ENCODE data around the gene GZMM.

GZMM gene

DNA sequence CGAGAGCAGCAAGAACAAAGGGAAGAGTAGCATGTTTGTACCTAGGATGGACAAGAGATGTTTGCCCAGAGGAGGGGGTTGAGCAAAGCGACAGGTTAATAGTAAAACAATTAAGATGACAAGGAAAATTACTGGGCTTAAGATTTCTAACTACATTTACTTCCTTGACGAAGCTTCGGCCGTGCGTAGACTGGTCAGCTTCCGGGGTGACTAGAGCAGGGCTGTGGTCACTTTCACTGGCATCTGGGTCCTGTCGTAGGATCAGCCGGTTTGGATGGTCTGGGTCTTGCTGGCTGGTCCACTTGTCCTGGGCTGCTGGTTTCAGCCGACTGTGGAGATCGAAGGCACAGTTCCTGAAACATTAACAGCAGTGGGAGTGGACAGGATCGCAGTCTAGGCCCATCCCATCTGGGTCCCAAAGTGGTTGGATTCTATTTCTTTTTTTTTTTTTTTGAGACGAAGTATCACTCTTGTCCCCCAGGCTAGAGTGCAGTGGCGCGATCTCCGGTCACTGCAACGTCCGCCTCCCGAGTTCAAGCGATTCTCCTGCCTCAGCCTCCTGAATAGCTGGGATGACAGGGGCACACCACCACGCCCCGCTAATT is 23.5 kb downstream of the GZMM start:
- DNase-seq: no peak

DNA sequence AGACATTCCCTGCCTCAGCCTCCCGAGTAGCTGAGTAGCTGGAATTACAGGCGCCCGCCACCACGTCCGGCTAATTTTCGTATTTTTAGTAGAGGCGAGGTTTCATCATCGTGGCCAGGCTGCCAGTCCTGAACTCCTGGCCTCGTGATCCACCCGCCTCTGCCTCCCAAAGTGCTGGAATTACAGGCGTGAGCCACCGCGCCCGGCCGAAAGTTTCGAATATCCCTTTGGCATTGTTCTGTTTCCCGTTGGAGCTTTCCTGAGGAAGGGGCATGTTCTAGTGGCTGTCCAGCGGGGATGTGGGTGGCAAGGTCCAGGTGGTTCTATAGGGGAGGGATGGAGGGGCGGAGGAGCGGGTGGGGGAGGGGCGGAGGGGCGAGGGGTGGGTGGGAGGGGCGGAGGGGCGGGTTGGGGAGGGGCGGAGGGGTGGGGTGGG is 26.4 kb downstream of the GZMM start:
- DNase-seq: no peak

DNA sequence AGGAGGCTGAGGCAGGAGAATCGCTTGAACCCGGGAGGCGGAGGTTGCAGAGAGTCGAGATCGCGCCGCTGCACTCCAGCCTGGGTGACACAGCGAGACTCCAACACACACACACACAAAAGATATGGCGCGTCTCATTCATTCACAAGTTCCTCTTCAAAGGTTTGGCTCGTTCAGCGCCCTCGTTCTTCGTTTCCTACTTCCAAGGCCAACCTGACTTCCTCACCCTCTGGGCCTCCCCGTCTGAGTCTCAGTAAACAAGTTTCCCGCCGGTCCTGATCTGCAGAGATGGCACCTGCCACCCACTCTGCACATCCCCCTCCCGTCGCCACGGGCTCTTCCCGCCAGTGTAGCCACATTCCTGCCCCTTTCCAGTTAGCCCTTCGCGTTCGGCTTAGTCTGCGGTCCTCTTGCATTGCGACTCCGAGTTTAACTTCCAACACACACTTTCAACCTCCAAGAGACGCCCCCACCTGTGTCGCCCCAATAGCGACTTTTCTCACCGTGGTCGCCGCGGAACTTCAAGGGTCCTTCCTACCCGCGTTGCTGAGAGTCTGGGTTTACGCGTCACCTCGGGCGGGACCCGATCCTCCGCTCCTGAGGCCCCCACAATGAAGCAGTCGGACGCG is 27.2 kb downstream of the GZMM start:
- DNase-seq: no peak

DNA sequence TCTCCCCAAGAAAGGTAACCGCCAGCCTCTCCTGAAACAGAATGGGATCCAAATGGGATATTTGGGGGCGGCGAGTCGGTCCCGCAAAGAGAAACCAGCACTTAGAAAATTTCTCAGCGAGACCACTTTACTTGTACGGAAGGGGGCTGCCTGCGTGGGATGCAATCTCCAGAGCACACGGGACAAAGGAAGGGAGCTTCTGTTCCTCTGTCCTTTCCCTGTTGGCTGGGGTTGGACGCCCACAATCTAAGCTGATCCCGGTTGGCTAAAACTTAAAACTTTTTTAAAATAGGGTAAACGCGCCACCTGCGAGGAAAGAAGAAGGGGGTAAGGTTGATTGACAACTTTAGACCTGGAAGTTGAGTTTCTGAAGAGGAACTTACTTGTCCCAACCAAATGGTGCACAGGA is 27.7 kb downstream of the GZMM start:
- no peak for DNase-seq

DNA sequence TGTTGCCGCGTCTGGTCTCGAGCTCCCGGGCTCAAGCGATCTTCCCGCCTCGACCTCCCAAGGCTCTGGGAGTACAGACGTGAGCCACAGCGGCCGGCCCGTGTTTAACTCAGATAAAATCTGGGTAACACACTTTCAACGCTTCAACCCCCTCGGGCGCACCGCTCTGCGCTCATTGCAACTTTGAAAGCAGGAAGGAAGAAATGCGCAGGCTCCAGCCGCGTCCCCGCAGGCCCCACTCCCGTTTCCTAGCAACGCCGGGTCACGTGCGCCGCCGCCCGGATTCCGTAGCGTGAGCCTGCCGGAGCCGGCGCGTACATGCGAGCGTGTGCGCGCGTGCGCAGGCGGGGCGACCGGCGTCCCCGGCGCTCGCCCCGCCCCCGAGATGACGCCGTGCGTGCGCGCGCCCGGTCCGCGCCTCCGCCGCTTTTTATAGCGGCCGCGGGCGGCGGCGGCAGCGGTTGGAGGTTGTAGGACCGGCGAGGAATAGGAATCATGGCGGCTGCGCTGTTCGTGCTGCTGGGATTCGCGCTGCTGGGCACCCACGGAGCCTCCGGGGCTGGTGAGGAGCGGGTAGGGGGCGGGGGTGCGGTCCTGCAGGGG is 28.4 kb downstream of the GZMM start, which contains the start of gene BSG:
BSG (plus strand) TSS at position 457 of the 603 bp plus-strand sequence; CDS start at position 496, 39 bp downstream.
- peak; percentile 97 for DNase-seq

DNA sequence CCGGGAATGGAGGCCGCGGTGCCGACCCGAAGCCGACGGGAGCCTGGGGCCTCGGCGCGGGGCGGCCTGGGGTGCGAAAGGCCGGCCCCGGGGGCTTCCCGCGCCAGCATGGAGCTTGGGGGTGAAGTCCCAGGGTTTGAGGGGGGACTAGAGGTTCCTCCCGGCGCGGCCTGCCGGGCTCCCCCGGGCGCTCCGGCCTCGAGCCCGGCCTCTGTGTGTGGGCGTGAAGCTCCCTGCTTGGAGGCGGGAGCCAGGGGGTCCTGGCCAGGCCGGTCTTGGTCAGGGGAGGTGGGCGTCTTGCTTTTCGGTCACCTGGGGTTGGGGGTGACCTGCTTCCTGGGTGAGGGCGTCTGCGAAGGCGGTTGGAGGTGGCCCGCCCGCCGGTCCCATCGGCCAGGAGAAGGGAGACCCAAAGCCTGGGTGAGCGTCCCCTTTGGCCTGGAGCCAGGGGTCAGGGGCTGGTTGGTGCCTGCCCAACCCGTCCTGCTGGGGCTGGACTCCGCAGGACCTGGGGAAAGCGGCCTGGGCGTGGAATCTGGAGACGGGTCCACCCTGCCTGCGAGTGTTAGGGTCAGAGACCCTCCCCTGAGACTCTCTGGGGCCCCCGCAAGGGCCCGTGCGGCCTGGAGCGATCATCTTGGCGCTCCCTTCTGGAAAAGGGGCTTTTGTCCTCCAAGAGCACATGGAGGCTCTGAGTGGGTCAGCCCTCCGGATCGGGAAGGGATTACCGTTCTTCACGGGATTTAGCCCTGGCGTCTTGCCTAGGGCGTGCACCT is 29.1 kb downstream of the GZMM start:
- DNase-seq: peak; percentile 50

DNA sequence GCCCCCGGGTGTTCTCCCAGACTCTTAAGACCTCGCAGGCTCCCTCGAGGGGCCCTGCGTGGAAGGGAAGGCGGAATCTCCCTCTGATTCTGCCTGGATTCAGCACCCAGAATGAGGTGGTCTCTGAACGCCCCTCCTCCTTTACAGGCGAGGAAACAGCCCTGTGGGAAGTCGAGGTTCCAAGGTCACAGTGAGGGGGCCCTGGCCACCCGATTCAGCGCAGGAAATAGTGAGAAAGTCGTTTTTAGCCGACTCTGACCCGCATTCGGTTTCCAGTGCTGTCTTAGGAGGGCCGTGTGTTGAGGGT is 29.6 kb downstream of the GZMM start:
- DNase-seq: no peak

DNA sequence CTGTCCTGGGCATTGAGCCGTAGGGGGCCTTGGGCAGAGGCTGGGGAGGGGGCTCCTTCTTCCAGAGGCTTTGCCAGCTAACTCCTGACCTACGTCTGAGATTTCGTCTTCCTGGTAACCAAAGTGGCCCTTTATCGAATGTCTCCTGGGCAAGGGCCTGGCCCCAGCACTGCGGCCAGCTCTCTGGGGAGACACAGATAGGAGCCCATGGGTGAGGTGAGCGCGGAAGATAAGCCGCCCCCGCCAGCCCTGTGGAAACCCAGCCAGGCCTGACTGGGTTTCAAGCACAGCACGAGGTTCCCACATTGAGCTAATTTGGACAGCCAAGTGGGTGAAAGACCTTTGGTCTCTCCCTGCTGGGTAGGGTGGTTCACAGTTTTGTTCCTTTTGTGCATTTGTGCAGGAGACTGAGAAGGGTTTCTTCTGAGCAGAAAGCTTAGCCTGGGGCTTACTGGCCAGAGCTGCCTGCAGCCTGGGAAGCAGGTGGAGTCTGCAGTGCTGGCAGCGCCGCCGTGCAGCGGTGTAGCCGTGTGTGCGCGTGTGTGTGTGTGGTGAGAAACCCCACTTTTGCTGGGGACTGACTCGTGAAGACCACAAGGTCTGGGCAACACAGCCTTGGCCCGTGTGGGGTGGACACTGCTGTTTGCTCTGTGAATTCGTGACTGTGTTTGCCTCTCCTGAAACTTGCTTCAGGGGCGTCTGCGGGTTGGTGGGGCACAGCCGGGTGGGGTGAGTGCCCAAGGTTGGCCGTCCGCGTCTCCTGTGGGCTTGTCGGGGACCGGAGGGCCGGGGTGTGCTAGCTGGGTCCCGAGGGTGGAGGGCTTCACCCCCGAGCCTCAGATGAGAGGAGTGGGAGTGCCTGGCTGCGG is 31.0 kb downstream of the GZMM start:
- DNase-seq: no peak

DNA sequence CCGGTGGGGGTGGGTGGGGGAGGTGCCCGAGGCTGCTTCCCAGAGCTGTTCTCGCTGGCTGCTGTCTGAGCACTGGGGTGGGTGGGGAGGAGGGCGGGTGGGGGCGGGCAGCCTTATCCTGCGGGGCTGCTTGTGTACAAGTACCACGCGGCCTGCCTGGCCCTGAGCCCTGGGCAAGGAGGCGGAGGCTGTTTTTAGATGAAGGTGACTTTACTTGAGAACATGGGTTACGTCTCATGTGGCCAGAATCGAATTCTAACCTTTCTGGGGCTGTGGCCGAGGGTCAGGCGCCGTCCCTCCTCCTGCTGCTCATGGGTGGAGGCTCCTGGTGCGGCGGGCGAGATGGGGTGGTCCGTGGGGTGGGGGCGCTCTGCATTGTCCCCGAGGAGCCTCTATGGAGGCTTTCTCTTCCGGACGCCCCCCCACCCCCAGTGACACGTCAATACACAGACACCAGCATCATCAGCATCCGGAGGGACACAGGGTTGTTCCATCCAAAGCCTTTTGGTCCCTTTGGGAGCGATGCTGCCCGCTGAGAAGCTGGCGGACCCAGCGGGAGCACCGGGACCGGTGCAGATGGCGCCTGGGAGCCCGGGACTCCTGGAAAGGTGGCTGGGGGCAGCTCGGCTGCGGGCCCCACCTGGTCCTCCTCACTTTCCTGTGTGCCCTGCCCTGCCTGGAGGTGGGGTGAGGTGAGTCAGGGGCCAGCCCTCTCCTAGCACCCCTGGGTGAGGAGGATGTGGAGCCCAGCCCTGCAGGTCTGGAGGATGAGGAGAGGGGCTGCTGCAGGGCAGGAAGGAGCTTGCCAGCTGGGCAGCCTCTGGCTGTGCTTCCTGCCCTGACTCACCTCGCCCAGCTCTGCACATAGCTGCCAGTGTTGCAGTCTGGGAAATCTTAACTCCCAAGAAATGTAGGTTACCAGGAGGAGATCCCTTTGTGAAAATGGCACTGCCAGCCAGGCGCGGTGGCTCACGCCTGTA is 32.0 kb downstream of the GZMM start:
- DNase-seq: peak; percentile 56

DNA sequence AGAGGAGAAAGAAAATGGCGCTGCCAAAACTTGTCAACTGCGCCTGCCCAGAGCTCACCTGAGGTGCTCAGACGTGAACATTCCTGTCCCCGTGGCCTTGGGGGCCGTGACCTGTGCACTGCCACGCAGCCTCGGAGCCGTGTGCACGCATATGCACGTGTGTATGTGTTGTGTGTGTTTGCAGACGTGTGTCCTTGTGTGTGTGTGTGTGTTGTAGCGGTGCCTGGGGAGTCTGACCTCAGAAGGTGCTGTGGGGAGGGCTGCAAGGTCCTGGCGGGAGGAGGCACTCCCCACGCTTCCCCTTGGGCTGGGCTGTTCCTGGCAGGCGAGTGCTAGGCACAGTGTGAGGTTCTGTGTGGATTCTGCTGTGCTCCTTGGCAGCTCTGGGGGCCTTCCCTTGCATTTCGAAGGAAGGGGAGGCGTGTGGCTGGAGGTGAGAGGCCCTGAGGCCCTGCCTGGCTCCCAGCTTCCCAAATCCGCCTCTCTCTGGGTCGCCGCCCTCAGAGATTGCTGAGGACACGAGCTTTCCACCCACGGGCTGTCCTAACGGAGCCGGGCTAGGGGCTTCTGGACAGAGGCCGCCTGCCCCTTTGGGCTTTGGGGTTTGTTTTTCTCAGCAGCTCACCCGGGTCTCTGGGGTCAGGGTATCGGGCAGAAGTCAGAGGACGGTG is 33.0 kb downstream of the GZMM start:
- DNase-seq: no peak

DNA sequence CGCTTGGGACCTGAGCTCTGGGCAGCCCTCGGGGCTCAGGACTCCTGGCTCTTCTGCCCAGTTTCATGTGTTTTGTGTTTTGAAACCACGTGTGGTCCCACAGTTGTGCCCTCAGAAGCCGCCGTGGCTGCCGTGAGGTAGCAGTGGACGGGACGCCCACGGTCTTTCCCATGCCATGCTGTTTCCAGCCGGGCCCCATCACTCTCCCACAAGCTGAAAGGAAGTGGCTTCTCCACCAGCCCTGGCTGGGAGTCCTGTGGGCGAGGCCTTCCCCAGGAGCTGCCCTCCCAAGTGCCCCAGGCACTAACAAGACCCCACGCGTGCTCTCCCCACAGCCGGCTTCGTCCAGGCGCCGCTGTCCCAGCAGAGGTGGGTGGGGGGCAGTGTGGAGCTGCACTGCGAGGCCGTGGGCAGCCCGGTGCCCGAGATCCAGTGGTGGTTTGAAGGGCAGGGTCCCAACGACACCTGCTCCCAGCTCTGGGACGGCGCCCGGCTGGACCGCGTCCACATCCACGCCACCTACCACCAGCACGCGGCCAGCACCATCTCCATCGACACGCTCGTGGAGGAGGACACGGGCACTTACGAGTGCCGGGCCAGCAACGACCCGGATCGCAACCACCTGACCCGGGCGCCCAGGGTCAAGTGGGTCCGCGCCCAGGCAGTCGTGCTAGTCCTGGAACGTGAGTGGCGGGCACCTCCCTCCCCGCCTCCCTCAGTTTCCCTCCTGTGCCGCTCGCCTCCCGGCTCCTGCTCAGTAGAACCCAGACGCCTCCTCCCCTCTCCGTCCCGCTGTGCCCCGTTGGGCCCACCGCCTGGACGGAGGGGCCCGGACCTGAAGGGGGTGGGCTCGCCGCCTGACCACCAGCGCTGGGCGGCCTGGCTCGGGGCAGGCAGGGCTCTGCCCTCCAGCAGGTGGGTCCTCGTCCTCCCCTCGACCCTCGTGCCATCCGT is 33.9 kb downstream of the GZMM start:
- DNase-seq: no peak

DNA sequence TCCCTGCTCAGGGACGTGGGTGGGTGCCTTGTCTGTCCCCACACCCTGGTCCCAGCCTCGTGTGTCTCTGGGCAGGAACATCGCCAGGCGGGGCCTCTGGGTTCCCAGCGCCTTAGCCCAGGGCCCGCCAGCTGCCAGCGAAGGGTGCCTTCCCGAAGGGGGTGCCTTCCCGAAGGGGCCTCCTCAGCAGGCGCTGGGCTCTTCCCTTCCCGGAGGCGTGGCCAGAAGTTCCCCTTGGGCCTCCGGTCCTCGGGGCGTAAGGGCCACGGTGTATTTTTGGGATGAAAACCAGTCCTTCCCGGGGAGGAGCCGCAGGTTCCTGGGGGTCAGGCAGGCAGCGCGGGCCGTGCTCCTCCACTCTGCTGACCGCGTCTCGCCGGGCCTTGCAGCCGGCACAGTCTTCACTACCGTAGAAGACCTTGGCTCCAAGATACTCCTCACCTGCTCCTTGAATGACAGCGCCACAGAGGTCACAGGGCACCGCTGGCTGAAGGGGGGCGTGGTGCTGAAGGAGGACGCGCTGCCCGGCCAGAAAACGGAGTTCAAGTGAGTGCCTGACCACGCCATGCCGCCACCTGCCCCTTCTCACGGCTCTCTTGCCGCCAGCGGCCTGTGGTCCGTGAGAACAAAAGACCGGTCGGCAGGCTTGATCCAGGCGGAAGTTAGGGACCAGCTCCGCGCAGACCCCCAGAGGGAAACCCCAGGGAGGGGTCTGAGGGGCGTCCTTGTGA is 35.4 kb downstream of the GZMM start:
- DNase-seq: no peak

DNA sequence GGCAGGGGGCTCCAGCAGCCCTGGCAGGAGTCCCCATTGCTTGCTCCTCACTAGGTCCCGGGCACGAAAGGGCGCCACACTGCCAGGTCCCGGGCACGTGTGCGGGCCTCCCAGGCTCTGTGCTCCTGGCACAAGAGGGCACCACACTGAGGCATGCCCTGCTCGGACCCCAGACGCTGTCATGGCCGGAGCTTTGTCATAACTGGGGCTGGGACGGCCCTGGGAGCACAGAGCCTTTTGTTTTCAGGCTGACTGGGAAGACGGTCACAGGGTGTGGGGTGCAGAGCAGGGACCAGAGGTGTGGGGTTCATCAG is 35.9 kb downstream of the GZMM start:
- DNase-seq: no peak

DNA sequence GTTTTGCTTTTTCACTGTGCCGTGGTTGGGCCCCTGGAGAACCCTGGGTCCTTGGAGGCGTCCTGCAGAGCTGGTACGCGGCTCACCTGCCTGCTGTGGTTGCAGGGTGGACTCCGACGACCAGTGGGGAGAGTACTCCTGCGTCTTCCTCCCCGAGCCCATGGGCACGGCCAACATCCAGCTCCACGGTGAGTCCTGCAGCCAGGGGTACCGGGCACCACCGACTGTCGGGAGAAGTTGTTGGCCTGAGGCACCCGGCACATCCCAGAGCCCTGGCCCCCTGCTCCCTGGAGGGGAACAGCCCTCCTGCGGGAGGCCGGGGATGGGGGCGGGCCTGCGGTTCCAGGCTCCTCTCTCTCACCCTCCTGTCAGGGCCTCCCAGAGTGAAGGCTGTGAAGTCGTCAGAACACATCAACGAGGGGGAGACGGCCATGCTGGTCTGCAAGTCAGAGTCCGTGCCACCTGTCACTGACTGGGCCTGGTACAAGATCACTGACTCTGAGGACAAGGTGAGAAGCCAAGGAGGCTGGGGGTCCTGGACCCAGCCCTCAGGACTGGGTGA is 36.5 kb downstream of the GZMM start:
- no peak for DNase-seq

DNA sequence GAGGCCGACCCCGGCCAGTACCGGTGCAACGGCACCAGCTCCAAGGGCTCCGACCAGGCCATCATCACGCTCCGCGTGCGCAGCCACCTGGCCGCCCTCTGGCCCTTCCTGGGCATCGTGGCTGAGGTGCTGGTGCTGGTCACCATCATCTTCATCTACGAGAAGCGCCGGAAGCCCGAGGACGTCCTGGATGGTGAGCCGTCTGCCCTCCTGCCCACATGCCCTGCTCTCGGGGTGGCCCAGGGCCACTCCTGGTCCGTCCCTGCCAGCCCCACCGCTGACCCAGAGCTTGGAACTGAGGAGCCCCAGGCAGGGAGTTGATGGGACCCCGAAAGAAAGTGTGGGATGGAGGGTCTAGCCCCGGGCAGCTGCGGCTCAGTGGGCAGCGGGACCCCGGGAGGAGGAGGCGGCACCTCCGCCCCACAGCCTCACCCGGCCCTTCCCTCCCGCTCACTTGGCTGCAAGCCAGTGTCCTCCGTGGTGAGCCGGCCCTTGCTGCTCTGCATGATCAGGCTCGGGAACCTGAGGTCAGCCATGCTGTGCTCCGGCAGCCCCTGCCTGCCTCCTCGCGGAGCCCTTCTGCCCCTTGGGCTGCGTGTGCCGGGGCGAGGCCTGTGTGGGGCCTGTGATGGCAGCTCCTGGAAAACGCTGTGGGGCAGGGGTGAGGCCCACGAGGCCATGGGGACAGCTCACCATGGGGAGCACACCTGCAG is 37.7 kb downstream of the GZMM start:
- no peak for DNase-seq

DNA sequence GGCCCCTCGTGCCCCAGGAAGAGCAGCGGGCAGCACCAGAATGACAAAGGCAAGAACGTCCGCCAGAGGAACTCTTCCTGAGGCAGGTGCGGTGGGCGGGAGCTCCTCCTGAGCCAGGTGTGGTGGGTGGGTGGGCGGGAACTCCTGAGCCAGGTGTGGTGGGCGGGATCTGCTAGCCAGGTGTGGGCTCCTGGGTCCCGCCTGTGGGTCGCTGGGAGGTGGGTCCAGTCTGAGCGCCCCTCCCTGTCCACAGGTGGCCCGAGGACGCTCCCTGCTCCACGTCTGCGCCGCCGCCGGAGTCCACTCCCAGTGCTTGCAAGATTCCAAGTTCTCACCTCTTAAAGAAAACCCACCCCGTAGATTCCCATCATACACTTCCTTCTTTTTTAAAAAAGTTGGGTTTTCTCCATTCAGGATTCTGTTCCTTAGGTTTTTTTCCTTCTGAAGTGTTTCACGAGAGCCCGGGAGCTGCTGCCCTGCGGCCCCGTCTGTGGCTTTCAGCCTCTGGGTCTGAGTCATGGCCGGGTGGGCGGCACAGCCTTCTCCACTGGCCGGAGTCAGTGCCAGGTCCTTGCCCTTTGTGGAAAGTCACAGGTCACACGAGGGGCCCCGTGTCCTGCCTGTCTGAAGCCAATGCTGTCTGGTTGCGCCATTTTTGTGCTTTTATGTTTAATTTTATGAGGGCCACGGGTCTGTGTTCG is 38.8 kb downstream of the GZMM start:
- DNase-seq: no peak

Data from fibroblast of skin of back (primary cell).